ENCODE results near the gene UGP2.
"Not testable (repeated sequence)": the region's sequence is repeated elsewhere in the genome, so short reads cannot be mapped to it uniquely, and the experiment has no call there.

UGP2 gene

DNA sequence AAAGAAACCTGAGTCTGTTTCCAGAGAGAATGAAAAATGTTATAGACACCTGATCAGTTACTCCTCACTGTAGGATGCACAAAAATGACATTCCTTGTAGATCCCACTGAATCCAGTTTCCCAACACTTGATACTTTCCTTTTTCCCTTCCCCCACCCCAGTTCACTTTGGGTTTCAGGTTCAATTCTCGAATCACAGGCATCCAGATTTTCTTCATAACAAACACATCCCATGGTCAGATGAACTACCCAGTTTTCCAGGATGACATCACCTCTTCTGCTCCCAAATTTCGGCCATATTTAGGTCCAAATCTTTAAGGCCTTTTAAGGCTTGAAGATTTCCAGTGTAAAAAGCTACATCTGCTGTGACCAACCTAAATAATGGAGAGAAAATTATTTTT lies 51.5 kb downstream of the UGP2 start:
- DNase-seq (ENCODE audit: low read depth), result no peak

DNA sequence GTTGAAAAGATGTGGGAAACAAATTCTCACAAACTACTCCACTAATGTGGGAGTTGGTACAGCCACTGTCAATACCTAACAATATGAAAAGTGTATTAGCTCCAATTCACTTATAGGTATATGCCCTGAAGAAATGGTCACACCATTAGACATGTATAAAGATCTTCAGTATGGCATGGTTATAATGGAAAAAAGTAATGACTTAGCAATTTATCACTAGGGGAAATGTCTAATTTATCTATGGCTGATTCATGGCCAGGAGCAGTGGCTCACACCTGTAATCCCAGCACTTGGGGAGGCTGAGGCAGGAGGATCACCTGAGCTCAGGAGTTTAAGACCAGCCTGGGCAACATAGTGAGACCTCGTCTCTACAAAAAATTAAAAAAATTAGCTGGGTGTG lies 52.5 kb downstream of the UGP2 start:
- no peak for DNase-seq (ENCODE audit: low read depth)

DNA sequence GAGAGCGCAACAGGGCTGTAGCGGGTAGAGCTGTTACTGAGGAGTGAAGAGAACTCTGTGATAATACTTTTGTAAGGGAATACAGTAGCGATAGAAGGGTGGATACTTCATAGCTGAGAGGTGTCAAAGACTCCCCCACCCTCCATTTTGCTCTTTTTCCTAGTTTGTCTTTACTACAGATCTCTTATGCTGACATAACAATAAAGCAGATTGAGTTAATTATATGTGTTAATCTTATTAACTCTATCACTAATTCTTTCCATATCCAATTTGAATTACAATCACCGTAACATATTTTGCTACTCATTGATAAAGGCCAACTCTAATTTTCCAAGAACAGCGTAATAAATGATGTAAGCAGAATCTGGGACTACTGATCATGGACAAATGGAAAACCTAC lies 57.1 kb downstream of the UGP2 start:
- no peak for DNase-seq (ENCODE audit: low read depth)

DNA sequence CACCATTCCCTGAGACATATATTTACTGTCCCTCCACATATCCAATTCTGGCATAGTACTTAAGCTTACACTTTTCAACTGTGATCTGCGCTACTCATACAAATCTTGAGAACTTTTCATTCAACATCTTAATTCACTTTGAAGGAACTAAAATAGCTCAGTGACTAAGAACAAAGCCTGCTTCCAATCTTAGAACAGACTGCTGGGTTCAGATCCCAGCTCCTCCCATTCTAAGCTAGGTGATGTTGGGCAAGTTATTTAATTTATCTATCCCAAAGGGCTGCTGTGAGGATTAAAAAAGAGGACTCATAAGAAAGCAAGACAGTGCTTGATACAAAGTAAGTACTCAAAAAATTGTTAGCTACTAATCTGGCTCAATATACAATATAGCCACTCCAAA lies 57.9 kb downstream of the UGP2 start:
- DNase-seq (ENCODE audit: low read depth), result no peak

DNA sequence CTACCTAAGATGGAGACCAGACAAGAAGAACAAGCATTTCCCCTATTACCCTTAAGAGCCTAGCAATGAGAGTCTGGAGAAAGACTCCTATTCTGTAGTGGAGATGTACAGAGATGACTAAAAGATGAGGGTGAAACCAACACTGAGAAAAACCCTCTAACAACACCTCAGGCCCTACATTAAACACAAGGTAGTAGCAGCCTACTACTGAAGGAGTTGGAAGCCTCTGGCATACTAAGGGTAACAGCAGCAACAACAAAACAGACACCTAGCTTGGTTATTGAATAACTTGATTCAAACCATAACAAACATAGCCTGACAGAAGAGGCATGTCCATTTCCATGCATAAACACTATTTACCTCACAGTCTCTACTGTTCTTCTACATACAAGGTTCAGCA lies 60.5 kb downstream of the UGP2 start:
- DNase-seq (ENCODE audit: low read depth), result no peak

DNA sequence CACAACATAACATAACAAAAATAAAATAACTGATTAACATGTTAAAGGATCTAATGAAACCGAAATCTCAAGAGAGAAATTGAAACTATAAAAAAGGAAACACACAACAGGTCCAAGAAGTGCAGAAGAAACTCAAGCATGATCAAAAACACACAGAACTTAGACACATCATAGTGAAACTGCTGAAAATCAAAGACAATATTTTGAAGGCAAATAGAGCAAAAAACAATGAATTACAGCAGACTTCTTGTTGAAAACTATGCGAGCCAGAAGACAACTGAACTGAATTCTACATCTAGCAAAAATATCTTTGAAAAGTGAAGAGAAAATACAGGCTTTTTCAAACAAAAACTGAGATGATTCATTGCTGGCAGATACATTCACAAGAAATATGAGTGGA lies 61.3 kb downstream of the UGP2 start:
- DNase-seq (ENCODE audit: low read depth), result no peak

DNA sequence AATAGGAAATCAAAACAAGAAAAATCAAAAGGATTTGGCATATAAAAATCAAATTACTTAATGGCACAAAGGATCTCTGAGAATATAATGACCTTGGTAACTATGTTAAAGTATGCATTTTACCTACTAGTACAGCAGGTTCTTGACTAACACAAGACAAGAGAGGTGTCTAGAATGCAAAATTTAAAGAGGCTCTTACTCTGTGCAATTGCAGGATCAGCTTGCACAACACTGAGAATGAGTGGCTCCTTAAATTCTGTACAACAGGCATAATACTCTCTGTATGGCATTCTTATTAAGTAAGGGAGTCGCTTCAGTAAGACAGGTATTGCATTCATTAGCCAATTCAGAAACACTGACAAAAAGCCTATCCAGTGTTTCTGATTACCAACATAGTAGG lies 72.6 kb downstream of the UGP2 start:
- DNase-seq (ENCODE audit: low read depth), result no peak

DNA sequence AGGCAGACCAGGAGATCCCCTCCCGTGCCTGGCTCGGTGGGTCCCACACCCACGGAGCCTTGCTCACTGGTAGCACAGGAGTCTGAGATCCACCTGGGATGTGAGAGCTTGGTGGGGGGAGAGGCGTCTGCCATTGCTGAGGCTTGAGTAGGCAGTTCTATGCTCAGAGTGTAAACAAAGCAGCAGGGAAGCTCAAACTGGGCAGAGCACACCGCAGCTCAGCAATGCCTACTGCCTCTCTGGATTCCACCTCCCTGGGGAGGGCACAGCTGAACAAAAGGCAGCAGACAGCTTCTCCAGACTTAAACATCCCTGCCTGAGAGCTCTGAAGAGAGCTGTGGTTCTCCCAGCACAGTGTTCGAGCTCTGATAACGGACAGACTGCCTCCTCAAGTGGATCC lies 85.1 kb downstream of the UGP2 start:
- no peak for DNase-seq (ENCODE audit: low read depth)

DNA sequence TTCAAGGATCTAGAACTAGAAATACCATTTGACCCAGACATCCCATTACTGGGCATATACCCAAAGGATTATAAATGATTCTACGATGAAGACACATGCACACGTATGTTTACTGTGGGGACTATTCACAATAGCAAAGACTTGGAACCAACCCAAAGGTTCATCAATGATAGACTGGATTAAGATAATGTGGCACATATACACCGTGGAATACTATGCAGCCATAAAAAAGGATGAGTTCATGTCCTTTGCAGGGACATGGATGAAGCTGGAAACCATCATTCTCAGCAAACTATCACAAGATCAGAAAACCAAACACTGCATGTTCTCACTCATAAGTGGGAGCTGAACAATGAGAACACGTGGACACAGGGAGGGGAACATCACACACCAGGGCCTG lies 90.4 kb downstream of the UGP2 start:
- DNase-seq (ENCODE audit: low read depth), result not testable (repeated sequence)

Data from activated T-helper 1 cell treated with Interleukin-2 at 50 U/mL for 16 hours (primary cell).